HepG2 (cell line): Measurements from ENCODE around the gene STYX. TPM values are rescaled to one million over a fixed set of nuclear protein-coding genes. Genes with fewer than 3 reads are reported as not detected.

Experiments
- ETV6 ChIP-seq: sonication (generic); formaldehyde crosslinking; conservative IDR thresholded peaks from 2 replicates; pipeline ENCODE4 v1.4.0; 2020; ENCODE audit warnings: missing genetic modification reagents
- KDM2A ChIP-seq: sonication (generic); formaldehyde crosslinking; IDR thresholded peaks from 2 replicates; pipeline ENCODE4 v1.4.0; 2020; ENCODE audit warnings: low read depth, missing genetic modification reagents, borderline replicate concordance
- KMT2B ChIP-seq: IDR thresholded peaks from 2 replicates; pipeline ENCODE4 v1.6.1; 2016; ENCODE audit warnings: missing genetic modification reagents, missing compliant biosample characterization
- RXRA ChIP-seq: sonication (generic); formaldehyde crosslinking; IDR thresholded peaks from 2 replicates; pipeline ENCODE4 v1.5.1; 2020; ENCODE audit warnings: missing genetic modification reagents
- TFE3 ChIP-seq: IDR thresholded peaks from 2 replicates; pipeline ENCODE4 v1.6.1; 2016
- ZIK1 ChIP-seq: sonication (generic); formaldehyde crosslinking; IDR thresholded peaks from 2 replicates; pipeline ENCODE4 v1.5.0; 2020; ENCODE audit warnings: mild to moderate bottlenecking, low read depth, missing genetic modification reagents, borderline replicate concordance
- ZNF230 ChIP-seq: sonication (generic); formaldehyde crosslinking; IDR thresholded peaks from 2 replicates; pipeline ENCODE4 v1.4.0; 2020; ENCODE audit warnings: mild to moderate bottlenecking, missing genetic modification reagents
- ZNF232 ChIP-seq: sonication (generic); formaldehyde crosslinking; IDR thresholded peaks from 2 replicates; pipeline ENCODE4 v1.4.0; 2020; ENCODE audit warnings: missing genetic modification reagents, borderline replicate concordance
- ZNF512 ChIP-seq: sonication (generic); formaldehyde crosslinking; IDR thresholded peaks from 2 replicates; pipeline ENCODE4 v1.4.0; 2020; ENCODE audit warnings: mild to moderate bottlenecking, missing genetic modification reagents
- polyA plus RNA-seq, 8 experiments: library from polyadenylated mRNA; depleted of rRNA in 3 of 8; stranded (reverse) in 7 of 8; unstranded in 1 of 8; fragments of >200 nt; fragmentation: Illumina TruSeq in 4 of 8; extraction: Trizol in 4 of 8; gene quantifications; 2 replicates each; pipeline versions ENCODE4 v1.2.1 to v1.2.3, GENCODE V29; 2011 to 2016; ENCODE audit warnings: low read depth in 4 of 8, missing spikeins in 1 of 8, mixed read lengths in 1 of 8; ENCODE audit not compliant: insufficient read depth in 1 of 8
- total RNA-seq, 5 experiments: library from RNA; depleted of rRNA; stranded (reverse); fragments of >200 nt; fragmentation: Illumina TruSeq; extraction: Trizol; gene quantifications; 2 replicates each; pipeline ENCODE4 v1.2.3, GENCODE V29; 2016; ENCODE audit warnings: low read depth in 1 of 5
- TF ChIP-seq, protein P1 (sequence below): sonication (generic); formaldehyde crosslinking; IDR thresholded peaks from 2 replicates; pipeline ENCODE4 v1.5.0; 2020; ENCODE audit warnings: missing genetic modification reagents, mild to moderate bottlenecking, borderline replicate concordance
- TF ChIP-seq, protein P2 (sequence below): sonication (generic); formaldehyde crosslinking; IDR thresholded peaks from 2 replicates; pipeline ENCODE4 v1.5.1; 2020; ENCODE audit warnings: missing genetic modification reagents, mild to moderate bottlenecking, borderline replicate concordance
- TF ChIP-seq, protein P3 (sequence below): sonication (generic); formaldehyde crosslinking; IDR thresholded peaks from 2 replicates; pipeline ENCODE4 v1.4.0; 2020; ENCODE audit warnings: mild to moderate bottlenecking, missing genetic modification reagents

Gene STYX
- total and polyA plus RNA-seq, 2 of the 13 experiments (the other 11 are each of a cell fraction or from before 2014, with no cell fraction given) = 6.6 to 10.9 TPM

GRCh38 chr14:52706724-52707706 is 23.0 kb upstream of the STYX start, which contains the start of gene PSMC6 (continued):
- TF ChIP-seq, protein P1, sequence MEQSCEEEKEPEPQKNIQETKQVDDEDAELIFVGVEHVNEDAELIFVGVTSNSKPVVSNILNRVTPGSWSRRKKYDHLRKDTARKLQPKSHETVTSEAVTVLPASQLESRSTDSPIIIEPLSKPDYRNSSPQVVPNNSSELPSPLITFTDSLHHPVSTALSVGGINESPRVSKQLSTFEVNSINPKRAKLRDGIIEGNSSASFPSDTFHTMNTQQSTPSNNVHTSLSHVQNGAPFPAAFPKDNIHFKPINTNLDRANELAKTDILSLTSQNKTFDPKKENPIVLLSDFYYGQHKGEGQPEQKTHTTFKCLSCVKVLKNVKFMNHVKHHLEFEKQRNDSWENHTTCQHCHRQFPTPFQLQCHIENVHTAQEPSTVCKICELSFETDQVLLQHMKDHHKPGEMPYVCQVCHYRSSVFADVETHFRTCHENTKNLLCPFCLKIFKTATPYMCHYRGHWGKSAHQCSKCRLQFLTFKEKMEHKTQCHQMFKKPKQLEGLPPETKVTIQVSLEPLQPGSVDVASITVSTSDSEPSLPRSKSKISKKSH (CRISPR knock-in tag) = peak; percentile 66; the same call in 1 of the 2 replicates
- TF ChIP-seq KDM2A (peak; percentile 65), ZNF230 (peak; percentile 41; the same call in 1 of the 2 replicates), ETV6 (CRISPR knock-in tag) (no peak; the same call in 1 of the 2 replicates), RXRA (no peak; the same call in none of the 2 replicates), KMT2B (peak; percentile 65), ZNF232 (CRISPR knock-in tag) (peak; percentile 5; the same call in 1 of the 2 replicates), ZIK1 (CRISPR knock-in tag) (no peak), TFE3 (CRISPR knock-in tag) (no peak; the same call in 1 of the 2 replicates), ZNF512 (CRISPR knock-in tag) (no peak)
- TF ChIP-seq, protein P2, sequence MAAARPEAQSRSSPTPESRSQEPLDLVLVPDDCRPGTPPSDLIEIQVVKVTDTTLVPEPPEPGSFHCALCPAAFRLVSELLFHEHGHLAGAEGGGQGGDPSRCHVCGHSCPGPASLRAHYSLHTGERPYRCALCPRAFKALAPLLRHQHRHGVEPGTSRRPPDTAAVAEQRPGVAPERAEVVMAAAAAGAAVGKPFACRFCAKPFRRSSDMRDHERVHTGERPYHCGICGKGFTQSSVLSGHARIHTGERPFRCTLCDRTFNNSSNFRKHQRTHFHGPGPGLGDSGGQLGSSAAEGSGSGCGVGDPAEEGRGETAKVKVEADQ = no peak; the same call in 1 of the 2 replicates
- TF ChIP-seq, protein P3, sequence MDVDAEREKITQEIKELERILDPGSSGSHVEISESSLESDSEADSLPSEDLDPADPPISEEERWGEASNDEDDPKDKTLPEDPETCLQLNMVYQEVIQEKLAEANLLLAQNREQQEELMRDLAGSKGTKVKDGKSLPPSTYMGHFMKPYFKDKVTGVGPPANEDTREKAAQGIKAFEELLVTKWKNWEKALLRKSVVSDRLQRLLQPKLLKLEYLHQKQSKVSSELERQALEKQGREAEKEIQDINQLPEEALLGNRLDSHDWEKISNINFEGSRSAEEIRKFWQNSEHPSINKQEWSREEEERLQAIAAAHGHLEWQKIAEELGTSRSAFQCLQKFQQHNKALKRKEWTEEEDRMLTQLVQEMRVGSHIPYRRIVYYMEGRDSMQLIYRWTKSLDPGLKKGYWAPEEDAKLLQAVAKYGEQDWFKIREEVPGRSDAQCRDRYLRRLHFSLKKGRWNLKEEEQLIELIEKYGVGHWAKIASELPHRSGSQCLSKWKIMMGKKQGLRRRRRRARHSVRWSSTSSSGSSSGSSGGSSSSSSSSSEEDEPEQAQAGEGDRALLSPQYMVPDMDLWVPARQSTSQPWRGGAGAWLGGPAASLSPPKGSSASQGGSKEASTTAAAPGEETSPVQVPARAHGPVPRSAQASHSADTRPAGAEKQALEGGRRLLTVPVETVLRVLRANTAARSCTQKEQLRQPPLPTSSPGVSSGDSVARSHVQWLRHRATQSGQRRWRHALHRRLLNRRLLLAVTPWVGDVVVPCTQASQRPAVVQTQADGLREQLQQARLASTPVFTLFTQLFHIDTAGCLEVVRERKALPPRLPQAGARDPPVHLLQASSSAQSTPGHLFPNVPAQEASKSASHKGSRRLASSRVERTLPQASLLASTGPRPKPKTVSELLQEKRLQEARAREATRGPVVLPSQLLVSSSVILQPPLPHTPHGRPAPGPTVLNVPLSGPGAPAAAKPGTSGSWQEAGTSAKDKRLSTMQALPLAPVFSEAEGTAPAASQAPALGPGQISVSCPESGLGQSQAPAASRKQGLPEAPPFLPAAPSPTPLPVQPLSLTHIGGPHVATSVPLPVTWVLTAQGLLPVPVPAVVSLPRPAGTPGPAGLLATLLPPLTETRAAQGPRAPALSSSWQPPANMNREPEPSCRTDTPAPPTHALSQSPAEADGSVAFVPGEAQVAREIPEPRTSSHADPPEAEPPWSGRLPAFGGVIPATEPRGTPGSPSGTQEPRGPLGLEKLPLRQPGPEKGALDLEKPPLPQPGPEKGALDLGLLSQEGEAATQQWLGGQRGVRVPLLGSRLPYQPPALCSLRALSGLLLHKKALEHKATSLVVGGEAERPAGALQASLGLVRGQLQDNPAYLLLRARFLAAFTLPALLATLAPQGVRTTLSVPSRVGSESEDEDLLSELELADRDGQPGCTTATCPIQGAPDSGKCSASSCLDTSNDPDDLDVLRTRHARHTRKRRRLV (CRISPR knock-in tag) = no peak
